Activated effector memory CD4-positive, alpha-beta T cell treated with anti-CD3 and anti-CD28 coated beads, Interleukin-2, amount 50 U/mL, for 16 hours (primary cell): Measurements from ENCODE around the gene PPIL6.
A peak's percentile ranks its signal among the peaks of the same experiment; 100 is the strongest.

Experiments used
- DNase-seq: peaks from one replicate; pipeline ENCODE4 v3.0.0-alpha.2; 2020

Gene PPIL6

DNA sequence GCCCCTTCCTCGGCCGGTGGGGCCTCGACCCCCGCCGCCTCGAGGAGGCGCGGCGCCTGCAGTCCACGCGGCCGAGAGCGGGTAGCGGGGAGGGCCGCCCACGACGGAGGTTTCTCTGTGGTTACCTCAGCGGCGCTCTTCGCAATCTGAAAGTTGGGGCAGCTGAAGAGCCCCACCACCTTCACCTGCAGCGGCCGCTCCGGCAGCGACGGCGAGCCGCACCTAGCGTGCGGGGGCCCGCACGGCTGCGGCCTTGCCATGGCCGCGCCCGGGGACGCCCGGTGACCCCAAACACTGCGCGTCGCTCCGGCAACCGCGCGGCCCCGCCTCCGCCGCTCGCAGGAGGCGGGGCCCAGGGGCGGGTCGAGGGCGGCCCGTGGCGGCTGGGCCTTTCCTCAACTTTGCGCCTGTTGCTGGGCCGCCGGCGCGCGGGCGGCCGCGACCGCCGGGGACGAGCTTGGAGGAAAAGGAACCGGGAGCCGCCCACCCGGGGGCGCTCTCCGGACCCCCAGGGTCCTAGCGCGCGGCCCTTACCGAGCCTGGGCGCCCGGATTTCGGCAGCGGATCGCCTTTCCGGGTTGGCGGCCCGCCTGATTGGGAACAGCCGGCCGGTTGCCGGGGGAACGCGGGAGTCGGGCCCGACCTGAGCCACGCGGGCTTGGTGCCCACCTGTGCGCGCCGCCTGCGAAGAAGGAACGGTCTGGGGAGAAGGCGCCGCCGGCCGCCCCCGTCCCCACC is at the start of gene PPIL6, which contains the start of gene SMPD2:
Gene PPIL6, minus strand, starts transcription at position 298 of the 738 bp plus-strand sequence. Its CDS starts 38 bp downstream, at position 260.
Gene SMPD2, plus strand, starts transcription at position 394 of the 738 bp plus-strand sequence. CDS start 398 bp downstream, outside the sequence.
- DNase-seq: peak; percentile 93

DNA sequence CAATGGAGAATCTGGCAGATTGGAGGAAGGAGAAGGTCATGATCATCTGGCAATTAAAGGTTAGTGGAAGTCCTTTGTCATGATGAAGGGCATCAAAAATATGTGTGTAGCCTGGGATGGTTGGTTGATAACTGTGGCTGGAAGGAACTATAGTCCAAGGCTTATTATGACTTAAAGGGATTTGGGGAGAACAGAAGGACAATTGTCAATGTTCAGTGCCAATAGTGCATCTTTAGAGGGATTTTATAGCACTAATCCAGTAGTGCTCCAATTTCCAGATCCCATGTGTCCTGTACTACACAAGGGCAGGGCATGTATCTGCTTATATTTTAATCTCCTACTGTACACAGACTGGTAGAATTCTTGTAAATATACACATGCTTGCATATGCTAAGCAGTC is 47.6 kb upstream of the PPIL6 start:
- no peak for DNase-seq

DNA sequence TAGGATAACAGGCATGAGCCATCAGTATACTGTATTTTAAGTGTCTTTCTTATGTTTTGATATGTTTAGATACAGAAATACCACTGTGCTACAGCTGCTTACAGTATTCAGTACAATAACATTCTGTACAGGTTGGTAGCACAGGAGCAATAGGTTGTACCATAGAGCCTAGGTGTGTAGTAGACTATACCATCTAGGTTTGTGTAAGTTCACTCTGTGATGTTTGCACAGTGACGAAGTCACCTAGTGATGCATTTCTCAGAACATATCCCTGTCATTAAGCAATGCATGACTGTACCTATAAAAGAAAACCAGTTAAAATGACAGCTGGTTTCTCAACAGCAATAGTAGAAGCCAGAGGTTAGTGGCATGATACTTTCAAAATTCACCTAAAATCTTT is 45.6 kb upstream of the PPIL6 start:
- no peak for DNase-seq

DNA sequence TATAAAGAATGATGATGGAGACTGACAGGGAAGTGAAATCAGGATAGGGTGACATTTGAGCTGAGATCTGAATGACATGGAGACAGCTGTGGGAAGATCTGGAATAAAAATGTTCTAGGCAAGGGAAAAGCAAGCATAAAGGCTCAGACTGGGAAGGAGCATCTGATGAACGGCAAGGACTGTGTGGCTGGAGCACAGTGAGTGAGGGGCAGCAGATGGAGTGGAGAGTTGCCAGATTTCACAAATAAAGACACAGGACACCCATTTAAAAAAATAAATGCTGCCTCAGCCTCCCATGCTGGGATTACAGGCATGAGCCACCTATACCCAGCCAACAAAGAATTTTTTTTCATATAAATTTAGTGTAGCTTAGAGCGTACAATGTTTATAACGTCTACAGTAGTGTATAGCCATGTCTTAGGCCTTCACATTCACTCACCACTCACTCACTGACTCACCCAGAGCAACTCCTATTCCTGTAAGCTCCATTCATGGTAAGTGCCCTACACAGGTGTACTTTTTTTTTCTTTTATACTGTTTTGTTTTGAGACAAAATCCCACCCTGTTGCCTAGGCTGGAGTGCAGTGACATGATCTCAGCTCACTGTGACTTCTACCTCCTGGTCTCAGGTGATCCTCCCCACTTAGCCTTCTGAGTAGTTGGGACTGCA is 45.0 kb upstream of the PPIL6 start:
- DNase-seq: no peak

DNA sequence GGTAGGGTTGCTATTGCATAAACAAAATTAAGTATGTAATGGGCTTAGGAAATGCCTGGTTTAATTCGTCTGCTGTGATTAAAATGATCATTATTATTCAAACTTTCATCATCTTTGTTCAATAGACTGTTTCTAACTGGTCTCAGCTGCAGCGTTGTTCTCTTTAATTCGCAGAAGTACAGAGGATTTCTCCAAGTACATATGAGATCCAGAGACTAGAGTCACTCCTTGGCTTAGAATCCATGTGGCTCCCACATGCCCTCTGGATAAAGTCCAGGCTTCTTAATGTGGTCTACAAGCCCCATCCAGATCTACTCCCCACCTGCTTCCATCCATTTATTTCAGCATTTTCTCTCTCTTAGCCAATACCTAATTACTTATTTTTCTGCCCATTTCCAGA is 43.7 kb upstream of the PPIL6 start:
- DNase-seq: no peak

DNA sequence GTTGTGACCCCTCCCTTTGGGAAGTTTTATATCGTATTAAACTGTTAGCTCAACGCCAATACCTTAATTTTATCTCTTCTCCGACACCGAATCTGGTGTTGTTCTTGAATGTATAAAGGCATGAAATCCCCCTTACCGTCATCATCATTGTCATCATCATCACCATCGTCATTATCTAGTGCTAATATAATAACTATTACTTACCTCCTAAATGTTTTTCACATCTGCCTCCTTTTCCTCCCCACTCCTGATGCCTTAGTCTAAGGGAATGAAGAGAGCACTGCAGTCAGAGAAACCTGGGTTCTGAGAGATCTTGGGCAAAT is 43.3 kb upstream of the PPIL6 start:
- DNase-seq: no peak

DNA sequence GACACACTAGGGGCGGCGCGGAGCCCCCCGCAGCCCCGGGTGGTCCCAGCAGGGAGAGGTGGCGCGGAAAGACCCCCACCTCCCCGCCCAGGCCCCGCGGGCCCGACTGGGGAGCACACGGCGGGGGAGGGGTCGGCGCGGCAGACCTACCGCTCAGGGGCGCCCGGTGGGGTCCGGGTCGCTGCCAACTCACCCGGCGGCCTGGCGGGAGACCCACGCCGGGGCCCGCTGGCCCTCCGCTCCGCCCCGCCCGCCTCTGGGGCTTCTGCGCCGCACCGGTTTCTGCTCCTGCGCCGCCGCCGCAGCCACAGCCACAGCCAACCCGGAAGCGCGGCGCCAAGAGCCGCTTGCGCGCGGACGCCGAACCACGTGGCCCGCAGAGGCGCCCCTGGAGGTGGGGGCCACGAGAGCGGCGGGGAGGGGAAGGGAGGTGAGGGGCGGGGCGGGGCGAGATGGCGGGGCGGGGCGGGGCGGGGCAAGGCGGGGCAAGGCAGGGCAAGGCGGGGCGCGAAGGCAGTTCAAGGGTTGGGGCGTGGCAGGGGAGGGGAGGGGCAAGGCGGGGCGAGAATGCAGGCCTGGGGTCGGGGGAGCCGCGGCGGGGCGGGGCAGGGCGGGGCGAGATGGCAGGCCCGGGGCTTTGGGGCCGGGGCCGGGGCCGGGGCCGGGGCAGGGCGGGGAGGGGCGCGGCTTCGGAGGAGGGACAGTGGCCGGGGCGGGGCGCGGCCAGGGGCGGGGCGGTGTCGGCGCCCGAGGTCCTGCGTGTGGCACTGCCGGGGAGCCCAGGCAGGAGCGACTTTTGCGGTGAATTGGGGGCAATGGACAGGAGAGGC is 42.7 kb upstream of the PPIL6 start, which contains the start of gene ZBTB24:
Gene ZBTB24, minus strand, starts transcription at position 315 of the 830 bp plus-strand sequence. CDS start 1,193 bp downstream, outside the sequence.
- peak; percentile 96 for DNase-seq

DNA sequence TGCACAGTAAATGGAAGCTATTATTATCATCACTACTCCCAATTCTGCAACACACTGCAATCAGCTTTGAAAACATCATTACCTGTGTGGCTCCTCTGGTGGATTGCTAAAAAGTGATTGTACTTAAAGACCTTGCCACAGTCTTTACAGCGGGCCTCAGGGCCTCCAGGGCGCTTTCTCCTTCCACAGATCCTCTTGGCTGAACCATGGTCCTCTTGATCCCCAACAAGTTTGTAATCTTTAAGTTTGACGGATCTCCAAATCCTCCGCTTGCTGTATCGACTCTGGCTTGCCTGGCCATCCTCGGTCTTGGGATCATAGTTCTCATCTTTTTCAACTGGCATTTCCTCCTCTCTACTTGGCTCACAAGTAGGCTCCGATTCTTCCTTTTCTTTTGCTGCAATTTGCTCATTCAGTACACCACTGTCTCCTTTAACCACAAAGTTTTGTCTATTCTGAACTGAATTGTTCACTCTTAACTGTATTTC is 40.6 kb upstream of the PPIL6 start:
- DNase-seq: no peak

DNA sequence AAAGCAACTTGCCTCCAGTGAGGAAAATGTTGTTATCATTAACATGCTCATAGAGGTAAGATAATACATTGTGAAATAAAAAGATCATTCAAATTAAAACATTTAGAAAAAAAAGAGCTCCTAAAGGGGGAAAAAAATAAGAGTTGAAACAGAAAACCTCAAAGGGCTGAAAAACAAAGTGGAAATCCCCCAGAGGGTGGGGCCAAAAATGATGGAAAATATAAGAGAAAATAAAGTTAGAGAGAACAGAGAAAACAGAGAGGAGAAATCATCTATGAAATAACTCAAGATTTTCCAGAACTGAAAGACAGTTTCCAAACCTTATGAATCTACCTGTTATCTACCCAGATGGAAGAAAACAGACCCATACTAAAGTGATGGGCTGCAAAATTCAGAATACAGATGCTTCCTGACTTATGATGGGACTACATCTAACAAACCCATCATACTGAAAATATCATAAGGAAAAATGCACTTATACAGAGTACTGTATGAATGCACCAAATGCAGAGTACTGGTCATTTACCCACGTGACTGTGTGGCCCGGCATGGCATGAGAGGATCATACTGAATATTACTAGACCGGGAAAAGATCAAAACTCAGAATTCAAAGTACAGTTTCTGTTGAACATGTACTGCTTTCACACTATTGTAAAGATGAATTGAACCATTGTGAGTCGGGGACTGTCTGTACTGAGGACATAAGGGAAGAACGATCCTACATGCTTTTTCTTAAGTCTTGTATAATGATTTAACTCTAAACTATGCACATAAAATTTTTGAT is 38.6 kb upstream of the PPIL6 start:
- no peak for DNase-seq

DNA sequence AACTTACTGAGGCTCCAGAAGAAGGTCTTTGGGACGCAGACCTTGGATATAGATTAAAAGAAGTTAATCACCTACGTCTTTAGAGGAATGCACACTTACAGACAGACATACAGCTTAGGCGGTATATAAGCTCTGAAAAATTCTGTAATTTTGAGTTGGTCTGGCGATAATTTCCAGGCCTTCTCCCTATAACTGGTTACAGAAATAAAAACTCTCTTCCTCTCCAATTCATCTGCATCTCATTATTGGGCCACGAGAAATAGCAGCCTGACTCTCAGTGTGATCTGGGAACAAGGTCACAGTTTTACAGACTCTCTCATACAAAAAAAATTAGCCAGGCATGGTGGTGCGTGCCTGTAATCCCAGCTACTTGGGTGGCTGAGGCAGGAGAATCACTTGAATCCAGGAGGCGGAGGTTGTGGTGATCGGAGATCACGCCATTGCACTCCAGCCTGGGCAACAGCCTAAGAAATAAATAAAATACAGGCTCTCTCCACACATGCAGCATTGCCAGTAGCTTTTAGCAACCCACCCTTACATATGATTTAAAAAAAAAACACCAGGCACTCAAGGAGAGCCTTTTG is 37.9 kb upstream of the PPIL6 start:
- no peak for DNase-seq

DNA sequence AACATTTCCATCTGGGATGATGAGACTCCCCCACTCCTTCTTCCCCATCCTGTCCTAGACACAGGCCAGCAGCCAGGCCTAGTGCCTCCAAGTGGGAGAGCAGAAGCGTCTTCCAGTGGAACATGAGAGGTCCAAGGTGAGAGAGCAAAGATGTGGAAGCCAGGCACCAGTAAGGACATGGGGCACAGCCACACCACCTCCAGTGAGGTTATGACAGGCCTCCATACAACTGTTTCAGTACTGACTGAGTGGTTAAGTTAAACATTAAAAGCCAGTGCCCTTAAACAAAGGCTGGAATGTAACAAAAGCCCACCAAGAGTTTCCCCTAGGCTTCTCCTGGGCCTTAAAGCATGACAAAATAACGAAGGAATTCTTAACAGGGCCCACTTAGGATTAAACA is 37.3 kb upstream of the PPIL6 start:
- no peak for DNase-seq

DNA sequence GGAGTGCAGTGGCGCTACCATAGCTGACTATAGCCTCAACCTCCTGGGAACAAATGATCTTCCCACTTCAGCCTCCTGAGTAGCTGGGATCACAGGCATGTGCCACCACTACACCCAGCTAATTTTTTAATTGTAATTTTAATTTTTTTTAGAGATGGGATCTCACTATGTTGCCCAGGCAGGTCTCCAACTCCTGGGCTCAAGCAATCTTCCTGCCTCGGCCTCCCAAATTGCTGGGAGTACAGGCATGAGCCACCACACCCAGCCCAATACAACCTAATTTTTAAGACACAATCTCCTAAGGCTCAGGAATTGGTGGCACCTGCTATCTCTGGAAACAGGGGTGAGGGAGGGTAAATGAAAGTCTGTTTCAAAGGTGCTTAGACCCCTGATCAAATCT is 36.8 kb upstream of the PPIL6 start:
- DNase-seq: no peak

DNA sequence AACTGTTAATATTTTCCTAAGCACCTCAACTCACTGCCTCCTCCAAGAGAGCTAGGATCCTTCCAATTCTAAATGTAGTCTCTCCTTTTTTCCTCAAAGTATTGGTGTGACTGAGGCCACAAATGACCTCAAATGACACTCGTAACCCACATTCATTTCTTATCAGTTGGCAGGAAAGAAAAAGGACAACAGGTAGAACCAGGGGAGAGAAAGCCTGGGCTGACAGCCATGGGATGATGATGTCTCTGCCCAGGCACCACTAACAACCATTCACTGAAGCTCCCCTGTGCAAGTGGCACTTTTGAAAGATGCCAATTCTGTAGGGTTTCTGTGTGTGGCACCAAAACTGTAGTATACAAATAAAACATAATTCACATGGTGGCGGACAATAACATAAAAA is 35.2 kb upstream of the PPIL6 start:
- no peak for DNase-seq

DNA sequence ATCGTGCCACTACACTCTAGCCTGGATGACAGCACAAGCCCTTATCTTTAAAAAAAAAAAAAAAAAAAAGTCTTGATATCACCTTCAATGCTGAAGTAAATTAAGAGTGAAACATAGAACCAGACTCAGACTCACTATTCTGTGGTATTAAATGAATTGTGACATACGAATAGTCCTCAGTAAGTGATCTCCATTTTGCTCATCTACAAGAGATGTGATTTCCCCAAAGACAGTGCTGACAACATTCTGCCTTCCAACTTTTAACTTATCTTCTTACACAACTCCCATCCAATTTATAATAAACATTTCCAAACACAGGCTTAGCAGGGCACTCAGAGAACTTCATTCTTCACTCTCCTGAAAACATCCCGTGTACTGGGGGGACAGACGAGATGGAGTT is 34.6 kb upstream of the PPIL6 start:
- no peak for DNase-seq

DNA sequence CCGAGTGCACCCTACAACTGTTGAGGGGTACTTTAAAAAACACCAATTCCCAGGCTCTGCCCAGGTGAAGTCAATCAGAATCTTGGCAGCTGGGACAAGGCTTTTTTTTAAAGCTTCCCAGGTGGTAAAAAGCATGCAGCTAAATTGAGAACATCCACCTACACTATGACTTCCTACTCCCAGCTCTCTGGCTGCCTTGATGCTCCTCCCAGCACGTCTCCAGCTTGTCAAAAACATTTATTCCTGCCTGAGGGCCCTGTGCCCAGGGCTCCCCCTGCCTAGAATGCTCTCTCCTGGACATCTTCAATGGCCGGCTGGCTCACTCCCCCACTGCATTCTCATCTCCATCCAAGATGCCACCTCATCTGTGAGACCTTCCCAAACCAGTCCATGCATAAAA is 32.7 kb upstream of the PPIL6 start:
- no peak for DNase-seq

DNA sequence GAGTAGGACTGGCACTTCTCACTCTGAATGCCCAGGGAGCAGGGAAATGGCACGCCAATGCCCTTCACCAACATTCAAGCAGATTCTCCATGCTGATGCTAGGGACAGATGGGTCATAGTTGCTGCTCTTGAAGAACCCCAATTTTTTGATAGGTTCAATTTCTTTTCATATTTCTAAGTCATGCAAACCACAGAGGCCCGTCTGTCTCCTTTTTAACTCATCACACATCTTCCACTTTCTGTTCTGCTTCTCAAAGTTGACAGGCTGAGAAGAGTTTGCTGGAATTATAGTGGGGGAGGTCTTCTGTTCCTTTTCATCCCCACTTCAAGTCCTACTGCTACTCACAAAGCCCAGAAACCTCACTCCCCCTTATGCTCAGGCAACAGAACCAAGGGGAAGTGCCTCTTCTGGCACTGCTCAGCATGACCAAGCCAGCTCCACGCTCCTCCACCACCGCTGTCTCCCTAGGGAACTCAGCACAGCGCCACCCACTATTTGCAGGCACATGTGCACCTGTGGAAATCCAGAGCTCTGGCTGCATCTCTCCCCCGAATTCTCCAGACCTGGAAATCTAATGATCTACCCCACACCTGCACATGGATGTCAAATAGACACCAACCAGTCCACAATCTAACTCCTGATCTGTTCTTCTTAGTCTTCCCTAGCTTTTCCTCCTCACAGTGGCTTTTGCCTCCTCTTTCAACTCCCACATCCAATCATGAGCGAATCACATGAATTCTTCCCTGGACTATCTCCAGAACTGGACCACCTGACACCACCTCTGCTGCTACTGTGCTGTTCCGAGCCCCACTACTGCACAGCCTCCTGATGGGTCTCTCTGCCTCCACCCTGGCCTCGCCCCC is 31.9 kb upstream of the PPIL6 start:
- no peak for DNase-seq

DNA sequence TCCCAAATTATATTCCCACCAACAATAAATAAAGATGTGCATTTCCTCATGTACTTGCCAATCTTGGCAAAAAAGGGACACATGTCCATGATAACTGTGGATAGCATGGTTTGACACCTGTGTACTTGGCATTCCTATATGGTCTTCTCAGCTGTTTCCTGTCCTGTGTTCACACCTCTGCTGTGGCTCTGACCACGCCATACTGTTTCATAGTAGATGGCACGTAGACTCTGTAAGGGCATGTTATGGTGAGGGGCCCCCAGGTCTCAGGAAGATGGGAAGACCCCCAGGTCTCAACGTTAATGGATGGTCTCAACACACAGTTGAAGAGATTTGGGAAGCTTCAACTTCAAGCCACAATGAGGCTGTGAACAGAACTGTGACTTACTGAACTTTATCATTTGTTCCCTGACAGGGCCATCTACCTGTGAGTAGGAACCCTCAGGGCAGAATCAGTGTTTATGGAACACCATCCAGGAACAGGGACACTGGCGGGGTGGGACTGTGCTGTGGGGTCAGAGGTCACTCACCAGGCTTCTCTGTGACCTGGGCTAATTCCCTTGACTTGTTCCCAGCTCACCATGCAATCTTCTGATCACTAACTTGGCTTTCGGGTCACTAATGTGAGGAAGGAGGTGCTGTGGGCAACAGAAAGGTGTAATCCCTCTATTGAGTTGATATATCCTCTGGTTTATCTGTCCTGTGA is 30.8 kb upstream of the PPIL6 start:
- no peak for DNase-seq

DNA sequence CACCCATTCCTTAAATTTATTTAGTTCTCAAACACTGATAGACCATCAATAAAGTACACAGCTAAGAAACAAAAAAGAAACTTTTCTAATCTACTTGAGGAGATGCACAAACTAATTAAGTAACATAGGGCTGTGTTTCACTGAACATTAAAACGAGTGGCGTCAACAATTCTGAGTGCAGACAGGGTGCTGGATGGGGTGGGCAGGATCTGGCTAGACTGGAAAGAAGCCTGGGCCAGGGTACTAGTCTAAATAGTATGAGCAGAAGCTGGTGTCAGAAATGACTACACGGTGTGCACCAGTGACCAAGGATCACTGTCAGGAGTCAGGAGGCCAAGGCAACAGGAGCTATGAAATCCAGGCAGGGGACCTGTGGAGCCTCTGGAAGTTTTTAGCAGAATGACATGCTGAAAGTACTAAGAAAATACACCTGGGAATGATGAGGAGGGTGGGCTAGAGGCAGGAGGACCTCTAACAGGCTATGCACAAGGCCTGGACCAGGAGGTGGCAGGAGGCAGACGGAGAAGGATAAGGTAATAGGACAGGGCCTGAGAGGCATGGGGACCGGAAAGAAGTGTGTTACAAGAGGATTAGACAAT is 29.3 kb upstream of the PPIL6 start:
- no peak for DNase-seq

DNA sequence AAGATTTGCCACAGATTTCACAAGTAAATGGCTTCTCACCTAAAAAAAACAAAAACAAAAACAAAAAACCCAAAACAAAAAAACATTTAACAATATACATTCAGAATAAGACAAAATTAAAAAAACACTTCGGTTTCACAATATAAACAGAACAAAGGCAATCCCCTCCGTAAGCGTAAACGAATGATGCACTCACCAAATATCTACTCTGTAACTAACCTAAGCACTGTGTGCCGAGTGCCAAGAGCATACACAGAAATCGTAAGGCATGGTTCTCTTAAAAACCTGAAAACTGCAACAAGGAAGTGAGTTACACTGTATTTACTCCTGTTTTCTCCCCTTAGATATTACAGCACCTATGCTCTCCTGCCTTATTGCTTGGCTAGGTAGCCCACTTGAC is 27.3 kb upstream of the PPIL6 start:
- no peak for DNase-seq
